SK-N-SH (cell line): ENCODE results near the gene MAPK6. TPM values are rescaled to one million over a fixed set of nuclear protein-coding genes. Genes with fewer than 3 reads are reported as not detected.

Experiments used
- CTCF ChIA-PET: fragments of 300-600, 350-600 bp; formaldehyde crosslinking; extraction: SDS; loops from one replicate; lab custom pipeline; 2021; lab: Yijun Ruan, JAX
- POLR2A ChIA-PET: fragments of 350-600 bp; sonication (Branson Sonifier 250); formaldehyde crosslinking; extraction: SDS; loops from one replicate; lab custom pipeline; 2020; ENCODE audit warnings: antibody characterized with exemption, inconsistent platforms; lab: Yijun Ruan, JAX
- DNase-seq: peaks from one replicate; pipeline ENCODE4 v3.0.0; 2012
- H2AFZ ChIP-seq: fragments of 200-600 bp; sonication (generic); 2 replicates; pipeline ENCODE4 v1.8.1; 2016; ENCODE audit warnings: antibody characterized with exemption, mild to moderate bottlenecking, low read depth
- H3F3A ChIP-seq: fragments of 200-600 bp; sonication (generic); replicated peaks from 2 replicates; pipeline ENCODE3; 2016; ENCODE audit warnings: antibody characterized with exemption, mild to moderate bottlenecking; ENCODE audit not compliant: insufficient read depth
- H3K27ac ChIP-seq, 2 experiments: fragments of 200-500 bp in 1 of 2; fragments of 200-600 bp in 1 of 2; sonication (Bioruptor generic) in 1 of 2; sonication (generic), shearing (Covaris generic) in 1 of 2; 2 replicates each; pipeline versions ENCODE4 v1.5.1 to v1.6.1; 2014 to 2016; ENCODE audit warnings: low read depth in 2 of 2, inconsistent platforms in 1 of 2, low read length in 1 of 2, mild to moderate bottlenecking in 1 of 2, mixed read lengths in 1 of 2
- H3K27me3 ChIP-seq: fragments of 200-600 bp; sonication (generic), shearing (Covaris generic); 2 replicates; pipeline ENCODE4 v1.6.1; 2016; ENCODE audit warnings: mixed run types; ENCODE audit not compliant: insufficient read depth
- H3K36me3 ChIP-seq, 2 experiments: fragments of 200-500 bp in 1 of 2; fragments of 200-600 bp in 1 of 2; sonication (Bioruptor generic) in 1 of 2; sonication (generic) in 1 of 2; replicated peaks in 1 of 2; 2 replicates each; pipeline versions ENCODE3 to v1.5.1; 2014 to 2016; ENCODE audit warnings: low read length in 1 of 2, mild to moderate bottlenecking in 1 of 2; ENCODE audit not compliant: insufficient read depth in 2 of 2, control insufficient read depth in 1 of 2
- H3K4me1 ChIP-seq, 2 experiments: fragments of 200-500 bp in 1 of 2; fragments of 200-600 bp in 1 of 2; sonication (Bioruptor generic) in 1 of 2; sonication (generic), shearing (Covaris generic) in 1 of 2; 2 replicates each; pipeline versions ENCODE4 v1.5.1 to v1.6.1; 2014 to 2016; ENCODE audit warnings: low read depth in 1 of 2, low read length in 1 of 2, mixed run types in 1 of 2; ENCODE audit not compliant: insufficient read depth in 2 of 2, control insufficient read depth in 1 of 2
- H3K4me2 ChIP-seq: fragments of 200-600 bp; sonication (generic), shearing (Covaris generic); 2 replicates; pipeline ENCODE4 v1.6.1; 2017; ENCODE audit warnings: mixed run types
- H3K4me3 ChIP-seq, 2 experiments: fragments of 200-500 bp in 1 of 2; fragments of 200-600 bp in 1 of 2; sonication (Bioruptor generic) in 1 of 2; sonication (generic), shearing (Covaris generic) in 1 of 2; 2 replicates each; pipeline versions ENCODE4 v1.5.1 to v1.8.1; 2014 to 2016; ENCODE audit warnings: low read depth in 2 of 2, inconsistent platforms in 1 of 2, low read length in 1 of 2, mild to moderate bottlenecking in 1 of 2, mixed read lengths in 1 of 2, moderate library complexity in 1 of 2
- H3K79me2 ChIP-seq: fragments of 200-600 bp; sonication (generic); 2 replicates; pipeline ENCODE4 v1.8.1; 2017; ENCODE audit warnings: mild to moderate bottlenecking; ENCODE audit not compliant: insufficient read depth
- H3K9ac ChIP-seq: fragments of 200-600 bp; sonication (generic); 2 replicates; pipeline ENCODE4 v1.6.1; 2017; ENCODE audit warnings: mixed run types
- H3K9me2 ChIP-seq: fragments of 200-600 bp; sonication (generic); 2 replicates; pipeline ENCODE4 v1.6.1; 2017; ENCODE audit warnings: mixed run types
- H3K9me3 ChIP-seq: fragments of 200-600 bp; sonication (generic); 2 replicates; pipeline ENCODE4 v1.6.1; 2017; ENCODE audit warnings: mixed run types, mild to moderate bottlenecking, moderate library complexity
- H4K20me1 ChIP-seq: fragments of 200-600 bp; sonication (generic); 2 replicates; pipeline ENCODE4 v1.6.1; 2017; ENCODE audit warnings: mild to moderate bottlenecking, mixed run types; ENCODE audit not compliant: insufficient read depth
- ELF1 ChIP-seq: IDR thresholded peaks from 2 replicates; pipeline ENCODE4 v1.4.0; 2012
- EP300 ChIP-seq, 2 experiments: IDR thresholded peaks; 2 replicates each; pipeline versions ENCODE4 v1.4.0 to v1.6.1; 2012; ENCODE audit warnings: borderline replicate concordance in 1 of 2, low read depth in 1 of 2, low read length in 1 of 2
- FOXJ3 ChIP-seq: sonication (generic); formaldehyde crosslinking; IDR thresholded peaks from 2 replicates; pipeline ENCODE4 v1.5.1; 2020; ENCODE audit warnings: mild to moderate bottlenecking, missing genetic modification reagents
- FOXM1 ChIP-seq: IDR thresholded peaks from 2 replicates; pipeline ENCODE4 v1.4.0; 2012; ENCODE audit warnings: low read depth, mild to moderate bottlenecking
- GABPA ChIP-seq: IDR thresholded peaks from 2 replicates; pipeline ENCODE4 v1.4.0; 2012; ENCODE audit warnings: low read depth, mild to moderate bottlenecking
- IRF3 ChIP-seq: fragments of 150-350 bp; IDR thresholded peaks from 2 replicates; pipeline ENCODE4 v1.6.1; 2016; ENCODE audit warnings: mild to moderate bottlenecking, low read depth, low read length
- JUND ChIP-seq: IDR thresholded peaks from 2 replicates; pipeline ENCODE4 v1.4.0; 2012
- RCOR1 ChIP-seq: fragments of 150-350 bp; IDR thresholded peaks from 2 replicates; pipeline ENCODE4 v1.6.1; 2017; ENCODE audit warnings: antibody characterized with exemption, low read length
- RFX5 ChIP-seq: IDR thresholded peaks from 2 replicates; pipeline ENCODE4 v1.6.1; 2012; ENCODE audit warnings: mild to moderate bottlenecking, improper control_type of control experiment, low read length
- SIN3A ChIP-seq: IDR thresholded peaks from 2 replicates; pipeline ENCODE4 v1.6.1; 2012; ENCODE audit warnings: low read depth, mild to moderate bottlenecking, low read length, moderate library complexity, borderline replicate concordance
- SMC3 ChIP-seq: IDR thresholded peaks from 2 replicates; pipeline ENCODE4 v1.6.1; 2012; ENCODE audit warnings: low read depth, low read length, improper control_type of control experiment
- TAF1 ChIP-seq: IDR thresholded peaks from 2 replicates; pipeline ENCODE4 v1.6.1; 2012; ENCODE audit warnings: low read depth, mild to moderate bottlenecking, low read length, moderate library complexity, borderline replicate concordance
- TEAD4 ChIP-seq: IDR thresholded peaks from 2 replicates; pipeline ENCODE4 v1.4.0; 2012; ENCODE audit warnings: mild to moderate bottlenecking, borderline replicate concordance; ENCODE audit not compliant: insufficient read depth
- YY1 ChIP-seq: IDR thresholded peaks from 2 replicates; pipeline ENCODE4 v1.4.0; 2012; ENCODE audit warnings: low read depth, mild to moderate bottlenecking
- ZBTB33 ChIP-seq: IDR thresholded peaks from 2 replicates; pipeline ENCODE4 v1.4.0; 2012; ENCODE audit warnings: low read depth, borderline replicate concordance
- WGBS: methylation state at CpG from one replicate; pipeline ENCODE4 v1.1.6; 2017; ENCODE audit warnings: low lambda C conversion rate; 5-methylcytosine and 5-hydroxymethylcytosine counted together
- polyA plus RNA-seq, 3 experiments: library from polyadenylated mRNA; depleted of rRNA; stranded (reverse); fragments of >200 nt; gene quantifications; 2 replicates each; pipeline ENCODE4 v1.2.3, GENCODE V29; 2012
- TF ChIP-seq, protein P1 (sequence below): IDR thresholded peaks from 2 replicates; pipeline ENCODE4; 2012
- TF ChIP-seq, protein P2 (sequence below): IDR thresholded peaks from 2 replicates; pipeline ENCODE4 v1.4.0; 2012; ENCODE audit warnings: low read depth, borderline replicate concordance
- TF ChIP-seq, protein P3 (sequence below): IDR thresholded peaks from 2 replicates; pipeline ENCODE4 v1.6.1; 2012; ENCODE audit warnings: mild to moderate bottlenecking, low read depth, low read length, moderate library complexity

MAPK6 gene
- polyA plus RNA-seq, 1 of the 3 experiments (the other 2 are of a cell fraction) = 16.9 TPM

DNA sequence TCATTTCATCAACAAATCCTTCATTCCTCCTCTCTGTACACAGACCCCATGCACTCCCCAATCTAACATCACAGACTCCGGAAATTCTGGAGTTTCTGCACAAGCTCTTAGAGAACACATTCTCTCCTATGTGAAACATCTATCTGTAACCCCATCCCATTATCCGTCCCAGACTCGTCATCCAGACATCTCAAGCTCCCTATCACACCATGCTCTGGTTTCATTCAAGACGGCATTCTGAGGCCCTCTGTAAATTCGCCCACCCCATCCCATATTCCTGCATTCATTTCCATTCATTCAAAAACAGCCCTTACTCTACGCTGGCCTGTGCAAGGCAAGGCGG, 48.0 kb upstream of the MAPK6 start (continued):
- no peak for TF ChIP-seq IRF3
- TF ChIP-seq, protein P1, sequence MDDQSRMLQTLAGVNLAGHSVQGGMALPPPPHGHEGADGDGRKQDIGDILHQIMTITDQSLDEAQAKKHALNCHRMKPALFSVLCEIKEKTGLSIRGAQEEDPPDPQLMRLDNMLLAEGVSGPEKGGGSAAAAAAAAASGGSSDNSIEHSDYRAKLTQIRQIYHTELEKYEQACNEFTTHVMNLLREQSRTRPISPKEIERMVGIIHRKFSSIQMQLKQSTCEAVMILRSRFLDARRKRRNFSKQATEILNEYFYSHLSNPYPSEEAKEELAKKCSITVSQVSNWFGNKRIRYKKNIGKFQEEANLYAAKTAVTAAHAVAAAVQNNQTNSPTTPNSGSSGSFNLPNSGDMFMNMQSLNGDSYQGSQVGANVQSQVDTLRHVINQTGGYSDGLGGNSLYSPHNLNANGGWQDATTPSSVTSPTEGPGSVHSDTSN = no peak
- TF ChIP-seq, all 33 proteins: peak for 0

GRCh38 chr15:51971375-51972133, 47.5 kb upstream of the MAPK6 start, which contains the start of gene LEO1:
Gene LEO1, minus strand, starts transcription at chr15:51971778. Its CDS starts 33 bp downstream, at chr15:51971745.
- Histone ChIP-seq H2AFZ (peak within 1 kb of the TSS; percentile 95), H3K9ac (peak within 1 kb of the TSS; percentile 92), H3K9me2 (no peaks in the 10 kb centered on the region), H3K27me3 (no peaks in the 10 kb centered on the region), H3K36me3 (peaks cover 0 to 15% of the 10 kb centered on the region in 2 experiments), H3K4me3 (peak within 1 kb of the TSS; percentile 74 to 95), H4K20me1 (peaks cover 11% of the 10 kb centered on the region; the same call in 1 of the 2 replicates), H3K9me3 (peaks cover 9% of the 10 kb centered on the region; the same call in 1 of the 2 replicates), H3K4me1 (peaks cover 0 to 5% of the 10 kb centered on the region in 2 experiments; a peak in 2 of 4 replicates), H3K4me2 (peak within 1 kb of the TSS; percentile 74), H3K27ac (peak within 1 kb of the TSS; percentile 94 to 95), H3F3A (peaks cover 25% of the 10 kb centered on the region), H3K79me2 (peaks cover 62% of the 10 kb centered on the region)
- ChIA-PET CTCF (interaction anchor here (0.9 to 2.7 kb wide), 4 partner anchors 10 to 256 kb away, joined by 3 to 9 read pairs (median 4); no protein-coding TSS in a partner anchor), POLR2A (interaction anchor here (0.6 to 2.3 kb wide), 14 partner anchors 9 to 349 kb away, joined by 3 to 18 read pairs (median 4); partner anchors contain the start of gene DMXL2)
- WGBS = under 1% methylated on average over 54 of the region's 58 CpGs
- DNase-seq = peak; percentile 89
- TF ChIP-seq TAF1 (peak; percentile 92), SMC3 (0 out of 2 replicates have a peak, but pooled peaks have one; percentile 1), JUND (no peak), GABPA (peak; percentile 41; the same call in 1 of the 2 replicates), FOXJ3 (CRISPR knock-in tag) (no peak), RCOR1 (no peak), YY1 (peak; percentile 94), SIN3A (0 out of 2 replicates have a peak, but pooled peaks have one; percentile 21), FOXM1 (no peak), ZBTB33 (peak; percentile 45; the same call in 1 of the 2 replicates), EP300 (IDR thresholded peaks at IDR 0.05; ENCODE audit: borderline replicate concordance in 1 of 2, low read depth in 1 of 2, low read length in 1 of 2) (no peak; a peak in 1 of 4 replicates), IRF3 (no peak), ELF1 (peak; percentile 33; the same call in 1 of the 2 replicates), TEAD4 (no peak), RFX5 (no peak)
- TF ChIP-seq, protein P2, sequence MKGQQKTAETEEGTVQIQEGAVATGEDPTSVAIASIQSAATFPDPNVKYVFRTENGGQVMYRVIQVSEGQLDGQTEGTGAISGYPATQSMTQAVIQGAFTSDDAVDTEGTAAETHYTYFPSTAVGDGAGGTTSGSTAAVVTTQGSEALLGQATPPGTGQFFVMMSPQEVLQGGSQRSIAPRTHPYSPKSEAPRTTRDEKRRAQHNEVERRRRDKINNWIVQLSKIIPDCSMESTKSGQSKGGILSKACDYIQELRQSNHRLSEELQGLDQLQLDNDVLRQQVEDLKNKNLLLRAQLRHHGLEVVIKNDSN = no peak
- TF ChIP-seq, protein P3, sequence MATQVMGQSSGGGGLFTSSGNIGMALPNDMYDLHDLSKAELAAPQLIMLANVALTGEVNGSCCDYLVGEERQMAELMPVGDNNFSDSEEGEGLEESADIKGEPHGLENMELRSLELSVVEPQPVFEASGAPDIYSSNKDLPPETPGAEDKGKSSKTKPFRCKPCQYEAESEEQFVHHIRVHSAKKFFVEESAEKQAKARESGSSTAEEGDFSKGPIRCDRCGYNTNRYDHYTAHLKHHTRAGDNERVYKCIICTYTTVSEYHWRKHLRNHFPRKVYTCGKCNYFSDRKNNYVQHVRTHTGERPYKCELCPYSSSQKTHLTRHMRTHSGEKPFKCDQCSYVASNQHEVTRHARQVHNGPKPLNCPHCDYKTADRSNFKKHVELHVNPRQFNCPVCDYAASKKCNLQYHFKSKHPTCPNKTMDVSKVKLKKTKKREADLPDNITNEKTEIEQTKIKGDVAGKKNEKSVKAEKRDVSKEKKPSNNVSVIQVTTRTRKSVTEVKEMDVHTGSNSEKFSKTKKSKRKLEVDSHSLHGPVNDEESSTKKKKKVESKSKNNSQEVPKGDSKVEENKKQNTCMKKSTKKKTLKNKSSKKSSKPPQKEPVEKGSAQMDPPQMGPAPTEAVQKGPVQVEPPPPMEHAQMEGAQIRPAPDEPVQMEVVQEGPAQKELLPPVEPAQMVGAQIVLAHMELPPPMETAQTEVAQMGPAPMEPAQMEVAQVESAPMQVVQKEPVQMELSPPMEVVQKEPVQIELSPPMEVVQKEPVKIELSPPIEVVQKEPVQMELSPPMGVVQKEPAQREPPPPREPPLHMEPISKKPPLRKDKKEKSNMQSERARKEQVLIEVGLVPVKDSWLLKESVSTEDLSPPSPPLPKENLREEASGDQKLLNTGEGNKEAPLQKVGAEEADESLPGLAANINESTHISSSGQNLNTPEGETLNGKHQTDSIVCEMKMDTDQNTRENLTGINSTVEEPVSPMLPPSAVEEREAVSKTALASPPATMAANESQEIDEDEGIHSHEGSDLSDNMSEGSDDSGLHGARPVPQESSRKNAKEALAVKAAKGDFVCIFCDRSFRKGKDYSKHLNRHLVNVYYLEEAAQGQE = no peak
